H1 (cell line): Measurements from ENCODE around the gene ARHGAP4. TPM values are rescaled to one million over a fixed set of nuclear protein-coding genes. Genes with fewer than 3 reads are reported as not detected.

ENCODE experiments used
- CTCF ChIA-PET: fragments of 300-600 bp; sonication (Branson Sonifier 250); formaldehyde crosslinking; loops from one replicate; lab custom pipeline; 2021; ENCODE audit not compliant: partially characterized antibody; lab: Charles Lee
- POLR2A ChIA-PET: fragments of 300-600 bp; sonication (Branson Sonifier 250); formaldehyde crosslinking; loops from one replicate; lab custom pipeline; 2021; ENCODE audit warnings: inconsistent platforms; ENCODE audit not compliant: partially characterized antibody; lab: Charles Lee
- DNase-seq, 2 experiments: peaks; one replicate each; pipeline versions ENCODE4 v3.0.0 to v3.0.0-alpha.2; 2010 to 2022; ENCODE audit warnings: low spot score in 2 of 2, low read depth in 1 of 2, mixed read lengths in 1 of 2
- FAIRE-seq: peaks from 2 replicates; lab custom pipeline; 2011; peaks lifted over from hg19 to GRCh38; lab: Jason Lieb, UNC
- H2AFZ ChIP-seq: 2 replicates; pipeline ENCODE4 v1.8.1; 2012; ENCODE audit warnings: low read length, inconsistent platforms
- H2AK5ac ChIP-seq: 2 replicates; pipeline ENCODE4 v1.6.1; 2013; ENCODE audit warnings: low read depth, low read length
- H2BK120ac ChIP-seq: replicated peaks from 2 replicates; pipeline ENCODE3; 2013; ENCODE audit warnings: low read depth, low read length, inconsistent platforms
- H2BK12ac ChIP-seq: 2 replicates; pipeline ENCODE4 v1.6.1; 2013; ENCODE audit warnings: low read depth, low read length
- H2BK15ac ChIP-seq: 2 replicates; pipeline ENCODE4 v1.6.1; 2013; ENCODE audit warnings: low read length
- H2BK20ac ChIP-seq: 2 replicates; pipeline ENCODE4 v1.6.1; 2013; ENCODE audit warnings: low read length
- H2BK5ac ChIP-seq: 2 replicates; pipeline ENCODE4 v1.6.1; 2013; ENCODE audit warnings: low read depth, low read length
- H3K14ac ChIP-seq: 2 replicates; pipeline ENCODE4 v1.6.1; 2013; ENCODE audit warnings: inconsistent platforms; ENCODE audit not compliant: insufficient read length
- H3K18ac ChIP-seq: 2 replicates; pipeline ENCODE4 v1.6.1; 2013; ENCODE audit warnings: low read length; ENCODE audit errors: extremely low read depth
- H3K23ac ChIP-seq: 2 replicates; pipeline ENCODE4 v1.6.1; 2013; ENCODE audit warnings: inconsistent platforms; ENCODE audit not compliant: insufficient read length
- H3K23me2 ChIP-seq: 2 replicates; pipeline ENCODE4 v1.6.1; 2013; ENCODE audit warnings: low read depth, low read length
- H3K27ac ChIP-seq: 2 replicates; pipeline ENCODE4 v1.6.1; 2011; ENCODE audit warnings: low read depth, low read length, inconsistent platforms
- H3K27me3 ChIP-seq, 4 experiments: replicated peaks in 1 of 4; 1 replicate in 1 of 4; 2 replicates in 3 of 4; pipeline versions ENCODE4 v1.6.1 to v1.8.1; 2011 to 2013; ENCODE audit warnings: low read length in 3 of 4, mild to moderate bottlenecking in 3 of 4, inconsistent platforms in 2 of 4, mixed read lengths in 2 of 4, moderate library complexity in 1 of 4; ENCODE audit not compliant: control insufficient read depth in 3 of 4, insufficient read depth in 3 of 4; ENCODE audit errors: extremely low read depth in 1 of 4
- H3K36me3 ChIP-seq, 4 experiments: 2 replicates each; pipeline versions ENCODE4 v1.6.1 to v1.8.1; 2011 to 2013; ENCODE audit warnings: mild to moderate bottlenecking in 4 of 4, low read length in 3 of 4, moderate library complexity in 2 of 4, control low read depth in 1 of 4, inconsistent platforms in 1 of 4; ENCODE audit not compliant: insufficient read depth in 4 of 4, control insufficient read depth in 2 of 4
- H3K4ac ChIP-seq: replicated peaks from 2 replicates; pipeline ENCODE3; 2013; ENCODE audit warnings: low read length, low read depth, mixed read lengths, inconsistent platforms; ENCODE audit not compliant: insufficient read length
- H3K4me1 ChIP-seq, 4 experiments: replicated peaks in 1 of 4; 1 replicate in 1 of 4; 2 replicates in 3 of 4; pipeline versions ENCODE4 v1.6.1 to v1.8.1; 2011 to 2013; ENCODE audit warnings: low read length in 3 of 4, inconsistent platforms in 2 of 4, mixed read lengths in 1 of 4; ENCODE audit not compliant: insufficient read depth in 4 of 4, control insufficient read depth in 3 of 4
- H3K4me2 ChIP-seq, 2 experiments: 2 replicates each; pipeline versions ENCODE4 v1.6.1 to v1.8.1; 2011 to 2013; ENCODE audit warnings: low read depth in 2 of 2, low read length in 2 of 2, control low read depth in 1 of 2, inconsistent platforms in 1 of 2, mild to moderate bottlenecking in 1 of 2; ENCODE audit not compliant: insufficient read depth in 1 of 2
- H3K4me3 ChIP-seq, 4 experiments: fragments of 200-600, 300-600 bp in 1 of 4; sonication (generic), shearing (Covaris generic), sonication (Bioruptor Twin) in 1 of 4; 2 replicates each; pipeline versions ENCODE4 v1.5.1 to v1.8.1; 2011 to 2016; ENCODE audit warnings: low read length in 4 of 4, low read depth in 3 of 4, control low read depth in 2 of 4, inconsistent platforms in 2 of 4, mild to moderate bottlenecking in 2 of 4, mixed read lengths in 1 of 4, moderate library complexity in 1 of 4; ENCODE audit not compliant: insufficient read depth in 2 of 4; ENCODE audit errors: extremely low read depth in 1 of 4
- H3K56ac ChIP-seq: replicated peaks from 2 replicates; pipeline ENCODE3; 2013; ENCODE audit warnings: low read depth, mild to moderate bottlenecking, mixed read lengths, low read length, inconsistent platforms; ENCODE audit not compliant: insufficient read length
- H3K79me1 ChIP-seq: 2 replicates; pipeline ENCODE4 v1.6.1; 2013; ENCODE audit warnings: low read depth, low read length, control low read depth
- H3K79me2 ChIP-seq, 2 experiments: 2 replicates each; pipeline versions ENCODE4 v1.6.1 to v1.8.1; 2012 to 2013; ENCODE audit warnings: low read length in 2 of 2, mild to moderate bottlenecking in 2 of 2, inconsistent platforms in 1 of 2; ENCODE audit not compliant: insufficient read depth in 2 of 2, control insufficient read depth in 1 of 2
- H3K9ac ChIP-seq, 4 experiments: replicated peaks in 1 of 4; 1 replicate in 1 of 4; 2 replicates in 3 of 4; pipeline versions ENCODE4 v1.6.1 to v1.8.1; 2011 to 2013; ENCODE audit warnings: low read depth in 3 of 4, low read length in 3 of 4, control low read depth in 2 of 4, mild to moderate bottlenecking in 2 of 4, moderate library complexity in 2 of 4, inconsistent platforms in 1 of 4; ENCODE audit errors: extremely low read depth in 1 of 4
- H3K9me3 ChIP-seq, 2 experiments: 2 replicates each; pipeline versions ENCODE4 v1.6.1 to v1.8.1; 2012 to 2013; ENCODE audit warnings: mild to moderate bottlenecking in 2 of 2, moderate library complexity in 2 of 2, control low read depth in 1 of 2, inconsistent platforms in 1 of 2, low read depth in 1 of 2, low read length in 1 of 2, mixed read lengths in 1 of 2; ENCODE audit not compliant: insufficient read depth in 2 of 2
- H4K20me1 ChIP-seq, 2 experiments: replicated peaks in 1 of 2; 2 replicates each; pipeline versions ENCODE3 to v1.8.1; 2011 to 2013; ENCODE audit warnings: inconsistent platforms in 2 of 2, low read length in 2 of 2, mild to moderate bottlenecking in 1 of 2; ENCODE audit not compliant: insufficient read depth in 2 of 2, control insufficient read depth in 1 of 2
- H4K5ac ChIP-seq: 2 replicates; pipeline ENCODE4 v1.6.1; 2013; ENCODE audit warnings: low read length, low read depth, mixed read lengths, inconsistent platforms; ENCODE audit not compliant: insufficient read length
- H4K8ac ChIP-seq: 2 replicates; pipeline ENCODE4 v1.8.0; 2013; ENCODE audit warnings: mild to moderate bottlenecking, moderate library complexity, low read length, inconsistent platforms; ENCODE audit not compliant: insufficient read depth; ENCODE audit errors: extremely low read depth
- H4K91ac ChIP-seq: replicated peaks from 2 replicates; pipeline ENCODE3; 2013; ENCODE audit warnings: low read length, mixed read lengths, inconsistent platforms; ENCODE audit not compliant: insufficient read length
- BRCA1 ChIP-seq: IDR thresholded peaks from 2 replicates; pipeline ENCODE4 v1.6.1; 2012; ENCODE audit warnings: low read depth, low read length, improper control_type of control experiment
- JUND ChIP-seq: IDR thresholded peaks from 2 replicates; pipeline ENCODE4 v1.6.1; 2011; ENCODE audit warnings: mild to moderate bottlenecking, improper control_type of control experiment, low read length
- KDM5A ChIP-seq: fragments of 200-600 bp; IDR thresholded peaks from 2 replicates; pipeline ENCODE4 v1.7.1; 2012; ENCODE audit warnings: mild to moderate bottlenecking, low read length, inconsistent platforms, mixed read lengths
- POLR2AphosphoS5 ChIP-seq: IDR thresholded peaks from 2 replicates; pipeline ENCODE4 v1.6.1; 2011; ENCODE audit warnings: low read depth, low read length
- RAD21 ChIP-seq, 2 experiments: IDR thresholded peaks in 1 of 2; conservative IDR thresholded peaks in 1 of 2; 2 replicates each; pipeline ENCODE4 v1.6.1; 2011; ENCODE audit warnings: low read depth in 2 of 2, low read length in 2 of 2, improper control_type of control experiment in 1 of 2, inconsistent platforms in 1 of 2, mild to moderate bottlenecking in 1 of 2, moderate library complexity in 1 of 2
- SRF ChIP-seq: IDR thresholded peaks from 2 replicates; pipeline ENCODE4 v1.6.1; 2011; ENCODE audit warnings: mild to moderate bottlenecking, low read depth, low read length, moderate library complexity
- TCF12 ChIP-seq: IDR thresholded peaks from 2 replicates; pipeline ENCODE4 v1.6.1; 2011; ENCODE audit warnings: low read depth, mild to moderate bottlenecking, low read length
- WGBS, 2 experiments: shearing (Covaris generic) in 1 of 2; methylation state at CpG; one replicate each; pipeline versions ENCODE4 v1.1.6 to v1.1.7; 2013 to 2015; ENCODE audit warnings: low lambda C conversion rate in 2 of 2, mixed read lengths in 2 of 2, inconsistent platforms in 1 of 2, low coverage in 1 of 2, missing lambda C conversion rate in 1 of 2; ENCODE audit not compliant: insufficient replicate concordance in 2 of 2, insufficient coverage in 1 of 2, insufficient read length in 1 of 2; ENCODE audit errors: extremely low coverage in 1 of 2, missing lambda C conversion rate in 1 of 2; 5-methylcytosine and 5-hydroxymethylcytosine counted together
- polyA plus RNA-seq, 7 experiments: library from polyadenylated mRNA; depleted of rRNA in 3 of 7; stranded (reverse) in 5 of 7; unstranded in 2 of 7; fragments of >200 nt in 5 of 7; fragments of 200-250 nt in 2 of 7; gene quantifications; 1 replicate in 5 of 7; 2 replicates in 1 of 7; 4 replicates in 1 of 7; pipeline versions ENCODE4 v1.2.1 to v1.2.3, GENCODE V29; 2011 to 2013; ENCODE audit warnings: missing spikeins in 2 of 7, mixed read lengths in 2 of 7
- total RNA-seq: library from RNA; stranded (reverse); fragmentation: NEBNext Ultra II Directional; extraction: Animal tissue kit (Norgen Biotek cat#: 25700); gene quantifications from 2 replicates; pipeline ENCODE4 v1.2.1, GENCODE V29; 2021

The ARHGAP4 gene
- total and polyA plus RNA-seq, 2 of the 8 experiments (the other 6 are each of a cell fraction or from before 2014, with no cell fraction given) = 23.9 to 26.0 TPM

- Histone ChIP-seq H4K91ac (no peak overlapping the region), H3K14ac (no peak overlapping the region), H3K4me1 (peaks cover 0 to 12% (median 3%) of the 10 kb centered on the region in 4 experiments; a peak in 6 of 7 replicates), H3K56ac (no peak overlapping the region), H3K9me3 (no peaks in the 10 kb centered on the region), H2BK20ac (no peak overlapping the region), H2BK5ac (no peak overlapping the region), H2BK12ac (no peak overlapping the region), H4K8ac (no peak overlapping the region), H4K5ac (no peak overlapping the region), H3K4ac (no peak overlapping the region), H3K18ac (no peak overlapping the region), H3K9ac (no peak overlapping the region), H3K27ac (no peak overlapping the region), H3K23me2 (no peaks in the 10 kb centered on the region), H3K79me1 (no peaks in the 10 kb centered on the region), H2BK120ac (no peak overlapping the region), H3K79me2 (no peaks in the 10 kb centered on the region), H3K23ac (no peak overlapping the region), H2AK5ac (no peak overlapping the region), H3K27me3 (no peaks in the 10 kb centered on the region; a peak in 1 of 7 replicates), H2AFZ (no peak overlapping the region), H3K36me3 (peaks cover 0 to 18% (median under 1%) of the 10 kb centered on the region in 4 experiments; a peak in 1 of 8 replicates), H4K20me1 (peaks cover 2 to 9% of the 10 kb centered on the region in 2 experiments), H2BK15ac (no peak overlapping the region), H3K4me3 (no peak overlapping the region), H3K4me2 (no peak overlapping the region)
- ChIA-PET POLR2A (interaction anchor here (1.3 kb wide), 1 partner anchor 36 kb away, joined by 5 read pairs; no protein-coding TSS in a partner anchor), CTCF (interaction anchor here (1.2 to 1.5 kb wide), 2 partner anchors 14 to 52 kb away, joined by 3 to 4 read pairs; no protein-coding TSS in a partner anchor)
- no peak for DNase-seq
- WGBS, 2 experiments = 94% methylated on average over 6 of the region's 21 CpGs; no CpG with 5 or more reads in 1 of the 2 experiments
- no peak for FAIRE-seq
- TF ChIP-seq POLR2AphosphoS5 (no peak), TCF12 (no peak), BRCA1 (no peak), SRF (no peak), RAD21 (IDR thresholded peaks at IDR 0.05 in 1 of 2, conservative IDR thresholded peaks at IDR 0.05 in 1 of 2; ENCODE audit: low read depth in 2 of 2, low read length in 2 of 2) (peak in 1 of 2 experiments; percentile 25; a peak in 1 of 4 replicates), KDM5A (no peak), JUND (no peak)
Observed at GRCh38 chrX:153870791-153871360, 55.2 kb downstream of the ARHGAP4 start.
